H4 (cell line): Measurements from ENCODE around the gene COX6A2. TPM values are rescaled to one million over a fixed set of nuclear protein-coding genes. Genes with fewer than 3 reads are reported as not detected.
"Not testable (repeated sequence)": the region's sequence is repeated elsewhere in the genome, so short reads cannot be mapped to it uniquely, and the experiment has no call there.

ENCODE experiments used
- DNase-seq: peaks from one replicate; pipeline ENCODE4 v3.0.0-alpha.2; 2015; ENCODE audit warnings: low spot score
- total RNA-seq: library from RNA; depleted of rRNA; stranded (reverse); fragments of >200 nt; shearing (Covaris generic); gene quantifications from 2 replicates; pipeline ENCODE4 v1.2.3, GENCODE V29; 2014

COX6A2 gene
- total RNA-seq, 1 experiment from 2014 or later: not detected

DNA sequence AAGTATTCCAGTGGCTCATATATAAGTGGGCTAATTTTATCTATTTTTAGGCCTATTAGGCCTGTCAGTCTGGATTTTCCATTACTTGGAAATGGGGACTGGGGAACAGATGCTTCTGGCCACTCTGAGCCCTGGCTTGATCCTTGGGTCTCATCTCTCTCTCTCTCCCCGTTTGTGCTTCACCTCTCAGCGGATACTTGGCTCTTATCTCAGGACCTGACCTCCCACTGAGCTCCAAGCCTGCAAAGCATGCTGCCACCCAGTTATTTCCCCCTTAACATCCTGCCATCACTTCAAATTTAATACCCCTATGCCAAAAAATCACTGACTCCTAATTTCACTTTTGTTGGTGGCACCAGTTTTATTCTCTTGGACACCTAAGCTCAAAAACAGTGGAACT is 10.3 kb upstream of the COX6A2 start:
- DNase-seq: no peak

GRCh38 chr16:31436221-31437045 is 8.3 kb upstream of the COX6A2 start:
- no peak for DNase-seq

GRCh38 chr16:31435341-31436220 is 7.4 kb upstream of the COX6A2 start:
- DNase-seq: no peak

DNA sequence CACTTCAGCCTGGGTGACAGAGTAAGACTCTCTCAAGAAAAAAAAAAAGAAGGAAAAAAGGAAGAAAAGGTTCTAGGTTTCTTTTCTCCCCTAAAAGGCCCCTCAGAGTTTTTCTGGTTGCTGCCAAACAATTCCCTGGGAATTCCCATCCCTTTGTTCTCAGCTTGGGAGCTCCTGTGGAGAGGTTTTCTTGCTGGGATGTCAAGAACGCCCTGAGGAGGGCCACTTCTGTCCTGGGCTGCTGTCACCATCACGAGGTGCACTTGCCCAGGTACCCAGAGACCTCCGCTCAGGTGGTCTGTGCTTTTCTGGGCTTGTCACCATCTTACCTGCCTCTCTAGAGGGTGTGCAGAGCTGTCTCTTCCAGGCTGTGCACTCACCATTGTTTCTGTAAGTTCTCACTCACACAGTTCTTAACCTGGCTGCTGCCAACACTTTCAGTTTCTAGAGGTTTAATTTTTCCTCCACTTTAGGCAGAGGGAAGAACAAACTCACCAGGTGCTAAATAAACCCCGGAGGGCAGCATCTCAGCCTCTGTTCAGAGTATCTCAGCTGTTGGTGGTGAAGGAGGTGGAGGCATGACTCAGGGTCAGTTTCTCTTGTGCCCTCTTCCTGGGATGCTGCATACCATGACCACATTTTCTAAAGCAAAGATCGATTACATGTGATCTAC is 2.4 kb upstream of the COX6A2 start:
- DNase-seq: no peak

GRCh38 chr16:31429796-31430195 is 1.6 kb upstream of the COX6A2 start:
- DNase-seq: no peak

DNA sequence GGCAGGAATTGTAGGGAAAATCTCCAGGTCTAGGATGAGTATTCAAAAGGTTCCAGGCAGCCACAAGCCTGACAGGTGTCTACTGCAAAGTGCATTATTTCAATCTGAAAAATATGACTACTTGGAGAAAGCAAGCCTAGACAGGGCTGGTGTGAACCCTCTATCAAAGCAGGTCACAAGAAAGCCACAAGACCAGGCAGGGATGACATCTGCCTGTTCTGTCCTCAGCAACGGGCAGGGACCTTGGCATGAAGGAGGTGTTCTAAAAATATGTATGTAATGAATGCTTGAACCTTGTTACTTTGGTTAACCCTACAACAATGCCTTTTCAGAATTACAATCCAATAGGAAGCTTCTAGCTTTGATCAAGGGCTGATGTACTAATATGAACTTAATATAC is 1.2 kb upstream of the COX6A2 start:
- no peak for DNase-seq

- DNase-seq: no peak
These were observed 583 bp upstream of the COX6A2 start for GRCh38 chr16:31428638-31429247.

GRCh38 chr16:31427441-31428278 is 500 bp downstream of the COX6A2 start:
- no peak for DNase-seq

DNA sequence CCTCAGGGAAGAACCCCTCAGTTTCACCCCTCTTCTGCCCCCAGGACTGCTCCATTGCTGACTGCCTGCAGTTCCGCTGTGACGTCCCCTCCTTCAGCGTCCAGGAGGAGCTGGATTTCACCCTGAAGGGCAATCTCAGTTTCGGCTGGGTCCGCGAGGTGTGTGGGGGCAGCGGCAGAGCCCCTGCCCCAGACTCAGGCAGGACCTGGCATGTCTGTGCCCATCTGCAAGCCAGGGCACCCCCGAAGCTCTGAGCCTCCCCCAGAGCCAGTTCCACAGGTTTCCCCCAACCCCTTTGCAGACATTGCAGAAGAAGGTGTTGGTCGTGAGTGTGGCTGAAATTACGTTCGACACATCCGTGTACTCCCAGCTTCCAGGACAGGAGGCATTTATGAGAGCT is 4.4 kb downstream of the COX6A2 start:
- DNase-seq: no peak

GRCh38 chr16:31423241-31423640 is 4.9 kb downstream of the COX6A2 start:
- DNase-seq: no peak

- DNase-seq: no peak
These were observed 6.6 kb downstream of the COX6A2 start for GRCh38 chr16:31421587-31421986.

DNA sequence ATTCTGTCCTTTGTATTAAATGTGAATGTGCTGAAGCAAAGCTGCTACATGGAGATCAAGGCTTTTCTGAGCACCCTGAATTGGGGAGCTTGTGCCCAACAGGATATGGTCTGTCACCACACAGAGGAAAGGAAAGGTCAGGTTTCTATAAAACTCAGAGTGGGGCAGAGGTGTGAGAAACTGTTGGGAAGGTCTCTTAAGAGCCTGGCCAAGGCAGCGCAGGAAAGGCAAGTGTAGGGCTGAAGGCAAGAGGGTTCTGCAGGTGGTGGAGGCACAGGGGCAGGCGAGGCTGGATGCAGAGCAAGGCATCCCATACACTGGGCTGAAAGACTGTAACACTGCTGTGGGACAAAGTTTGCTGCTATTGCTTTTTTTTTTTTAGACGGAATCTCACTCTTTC is 8.1 kb downstream of the COX6A2 start:
- no peak for DNase-seq

DNA sequence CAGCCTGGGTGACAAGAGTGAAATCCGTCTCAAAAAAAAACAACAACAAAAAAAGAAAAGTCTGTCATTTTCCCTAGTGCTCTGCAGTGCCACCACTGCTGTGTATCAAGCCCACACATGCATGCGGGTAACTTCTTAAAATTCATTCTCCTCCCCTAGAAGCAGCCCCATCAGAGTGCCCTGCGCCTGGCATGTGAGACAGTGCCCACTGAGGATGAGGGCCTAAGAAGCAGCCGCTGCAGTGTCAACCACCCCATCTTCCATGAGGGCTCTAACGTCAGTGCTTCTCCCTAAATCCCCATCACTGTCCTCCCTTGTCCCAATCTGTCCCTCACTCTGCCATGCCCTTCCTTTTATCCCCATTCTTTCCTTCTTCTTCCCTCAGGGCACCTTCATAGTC is 10.2 kb downstream of the COX6A2 start:
- DNase-seq: no peak

- not testable (repeated sequence) for DNase-seq
These were observed 11.1 kb downstream of the COX6A2 start for GRCh38 chr16:31417036-31417435.

GRCh38 chr16:31416371-31416770 is 11.8 kb downstream of the COX6A2 start:
- DNase-seq: no peak

GRCh38 chr16:31414706-31415105 is 13.5 kb downstream of the COX6A2 start:
- DNase-seq: no peak

- DNase-seq: no peak
These were observed 14.2 kb downstream of the COX6A2 start for GRCh38 chr16:31413943-31414342.

DNA sequence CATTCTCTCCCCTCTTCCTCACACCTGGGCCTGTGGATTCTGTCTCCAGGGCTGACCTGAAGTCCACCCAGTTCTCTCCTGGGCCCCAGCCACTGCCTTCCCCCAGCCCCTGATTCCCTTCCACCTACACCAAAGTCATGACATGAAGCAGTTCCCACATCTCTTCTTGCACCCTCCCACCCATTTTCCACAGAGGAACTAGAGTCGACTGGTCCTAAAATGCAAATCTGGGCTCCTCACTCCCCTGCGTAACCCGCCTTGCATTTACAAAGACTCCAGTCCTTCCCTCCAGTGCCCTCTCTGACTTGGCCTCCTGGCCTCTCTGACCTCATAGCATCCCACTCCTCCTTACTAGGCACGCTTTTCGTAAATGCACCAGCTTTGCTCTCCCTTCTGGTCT is 14.8 kb downstream of the COX6A2 start:
- no peak for DNase-seq

GRCh38 chr16:31412750-31413149 is 15.4 kb downstream of the COX6A2 start:
- no peak for DNase-seq

DNA sequence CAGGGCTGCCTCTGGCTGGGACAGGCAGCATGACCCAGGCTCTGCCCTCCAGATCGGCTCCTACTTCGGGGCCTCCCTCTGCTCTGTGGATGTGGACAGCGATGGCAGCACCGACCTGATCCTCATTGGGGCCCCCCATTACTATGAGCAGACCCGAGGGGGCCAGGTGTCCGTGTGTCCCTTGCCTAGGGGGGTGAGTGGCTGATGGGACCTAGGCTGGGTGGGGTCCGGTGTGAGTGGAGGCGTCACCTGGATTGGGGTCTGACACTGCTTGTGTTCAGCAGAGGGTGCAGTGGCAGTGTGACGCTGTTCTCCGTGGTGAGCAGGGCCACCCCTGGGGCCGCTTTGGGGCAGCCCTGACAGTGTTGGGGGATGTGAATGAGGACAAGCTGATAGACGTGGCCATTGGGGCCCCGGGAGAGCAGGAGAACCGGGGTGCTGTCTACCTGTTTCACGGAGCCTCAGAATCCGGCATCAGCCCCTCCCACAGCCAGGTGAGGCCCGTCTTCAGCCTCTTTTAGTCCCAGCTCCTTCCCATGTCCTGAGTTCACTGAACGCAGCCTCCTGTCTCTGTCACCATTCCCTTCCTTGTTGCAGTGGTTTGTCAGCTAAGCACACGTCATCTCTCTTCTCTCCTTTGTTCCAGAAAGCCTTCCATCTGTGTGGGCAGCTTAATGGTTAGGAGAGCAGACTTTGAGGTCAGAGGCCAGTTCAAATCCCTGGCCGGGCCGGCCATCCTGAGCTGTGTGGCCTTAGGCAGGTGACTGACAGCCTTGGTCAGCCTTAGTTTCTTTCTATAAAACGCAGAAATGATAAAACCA is 16.9 kb downstream of the COX6A2 start:
- no peak for DNase-seq
